Measurements from ENCODE around the gene FRYL. TPM values are rescaled to one million over a fixed set of nuclear protein-coding genes. Genes with fewer than 3 reads are reported as not detected.

The FRYL gene
- total RNA-seq, 1 donor from 2014 or later: 190 TPM

DNA sequence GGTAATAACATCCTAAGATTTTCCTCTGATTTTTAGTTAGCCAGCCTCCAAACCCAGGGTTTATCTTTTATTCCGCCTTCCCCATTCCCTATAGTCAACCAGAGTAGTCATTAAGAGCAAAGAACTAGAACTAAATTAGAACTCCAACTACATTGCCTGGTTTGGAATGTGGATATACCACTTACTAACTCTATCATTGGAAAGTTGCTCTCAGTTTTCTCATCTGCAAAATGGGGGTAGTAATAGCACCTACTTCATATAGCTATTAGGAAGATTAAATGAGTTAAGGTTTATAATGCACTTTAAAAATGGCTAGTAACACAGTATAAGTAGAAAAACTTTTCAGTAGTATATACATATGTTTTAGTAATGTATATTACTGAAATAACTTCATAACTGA is 226.4 kb downstream of the FRYL start:
- Mint-ChIP-seq H3K36me3 (ENCODE audit: unreplicated experiment) (peaks cover 19% of the 10 kb centered on the region), H3K27ac (ENCODE audit: unreplicated experiment) (no peak overlapping the region), H3K4me3 (ENCODE audit: unreplicated experiment) (no peak overlapping the region), H3K9me3 (ENCODE audit: unreplicated experiment) (peaks cover 6% of the 10 kb centered on the region), H3K27me3 (ENCODE audit: unreplicated experiment) (peaks cover 4% of the 10 kb centered on the region), H3K4me1 (ENCODE audit: low read depth, unreplicated experiment) (no peaks in the 10 kb centered on the region)
- no peak for DNase-seq
- TF ChIP-seq, protein P1, sequence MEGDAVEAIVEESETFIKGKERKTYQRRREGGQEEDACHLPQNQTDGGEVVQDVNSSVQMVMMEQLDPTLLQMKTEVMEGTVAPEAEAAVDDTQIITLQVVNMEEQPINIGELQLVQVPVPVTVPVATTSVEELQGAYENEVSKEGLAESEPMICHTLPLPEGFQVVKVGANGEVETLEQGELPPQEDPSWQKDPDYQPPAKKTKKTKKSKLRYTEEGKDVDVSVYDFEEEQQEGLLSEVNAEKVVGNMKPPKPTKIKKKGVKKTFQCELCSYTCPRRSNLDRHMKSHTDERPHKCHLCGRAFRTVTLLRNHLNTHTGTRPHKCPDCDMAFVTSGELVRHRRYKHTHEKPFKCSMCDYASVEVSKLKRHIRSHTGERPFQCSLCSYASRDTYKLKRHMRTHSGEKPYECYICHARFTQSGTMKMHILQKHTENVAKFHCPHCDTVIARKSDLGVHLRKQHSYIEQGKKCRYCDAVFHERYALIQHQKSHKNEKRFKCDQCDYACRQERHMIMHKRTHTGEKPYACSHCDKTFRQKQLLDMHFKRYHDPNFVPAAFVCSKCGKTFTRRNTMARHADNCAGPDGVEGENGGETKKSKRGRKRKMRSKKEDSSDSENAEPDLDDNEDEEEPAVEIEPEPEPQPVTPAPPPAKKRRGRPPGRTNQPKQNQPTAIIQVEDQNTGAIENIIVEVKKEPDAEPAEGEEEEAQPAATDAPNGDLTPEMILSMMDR (IDR thresholded peaks at IDR 0.05; ENCODE audit: partially characterized antibody, unreplicated experiment): no peak

DNA sequence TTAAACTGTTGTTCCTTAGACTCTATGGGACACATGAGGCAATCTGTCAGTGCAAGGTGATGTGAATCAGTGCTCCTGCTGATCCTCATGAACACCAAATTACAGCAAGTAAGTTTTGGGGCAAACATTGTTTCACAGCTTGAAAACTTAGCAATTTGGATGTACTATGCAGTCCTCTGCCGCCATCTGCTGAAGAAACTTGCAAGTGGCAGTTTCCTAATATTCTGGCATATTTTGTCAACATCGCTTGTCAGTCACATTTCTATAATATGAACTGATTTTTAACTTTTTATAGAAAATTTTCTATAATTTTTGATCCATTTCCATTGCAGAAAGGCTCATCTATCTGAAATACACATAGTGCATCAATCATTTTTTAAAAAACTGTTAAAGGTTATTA is 233.7 kb downstream of the FRYL start:
- TF ChIP-seq, protein P1 (IDR thresholded peaks at IDR 0.05; ENCODE audit: partially characterized antibody, unreplicated experiment): peak; percentile 15
- Mint-ChIP-seq H3K4me3 (ENCODE audit: unreplicated experiment) (no peak overlapping the region), H3K4me1 (ENCODE audit: low read depth, unreplicated experiment) (no peaks in the 10 kb centered on the region), H3K27me3 (ENCODE audit: unreplicated experiment) (peaks cover 5% of the 10 kb centered on the region), H3K9me3 (ENCODE audit: unreplicated experiment) (no peaks in the 10 kb centered on the region), H3K36me3 (ENCODE audit: unreplicated experiment) (peaks cover 7% of the 10 kb centered on the region), H3K27ac (ENCODE audit: unreplicated experiment) (no peak overlapping the region)
- DNase-seq: no peak

DNA sequence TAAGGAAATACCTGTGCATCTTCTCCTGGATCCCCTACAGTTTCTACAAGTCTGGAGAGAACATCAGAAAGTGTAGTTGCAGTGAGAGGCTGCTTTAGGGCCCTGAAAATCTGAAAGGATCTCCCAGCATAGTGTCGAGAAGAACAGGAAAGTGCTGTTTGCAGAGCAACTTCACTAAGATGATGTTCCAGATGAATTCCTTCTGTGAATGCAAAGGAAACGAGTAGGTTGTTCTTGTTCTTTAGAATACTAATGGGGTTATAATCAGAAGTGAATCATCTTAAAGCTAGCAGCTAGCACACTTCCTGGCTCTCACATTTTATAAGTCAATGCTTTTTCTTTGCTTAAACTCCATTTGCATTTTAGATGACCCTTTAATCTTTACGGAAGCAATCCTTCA is 236.3 kb downstream of the FRYL start:
- no peaks in the 10 kb centered on the region for H3K4me1 Mint-ChIP-seq (ENCODE audit: low read depth, unreplicated experiment)
- no peak overlapping the region for H3K27ac Mint-ChIP-seq (ENCODE audit: unreplicated experiment)
- no peak for DNase-seq
- peaks cover 7% of the 10 kb centered on the region for H3K36me3 Mint-ChIP-seq (ENCODE audit: unreplicated experiment)
- H3K9me3 Mint-ChIP-seq (ENCODE audit: unreplicated experiment): no peaks in the 10 kb centered on the region
- TF ChIP-seq, protein P1 (IDR thresholded peaks at IDR 0.05; ENCODE audit: partially characterized antibody, unreplicated experiment): no peak
- H3K4me3 Mint-ChIP-seq (ENCODE audit: unreplicated experiment): no peak overlapping the region
- H3K27me3 Mint-ChIP-seq (ENCODE audit: unreplicated experiment): peaks cover 7% of the 10 kb centered on the region

- H3K4me1 Mint-ChIP-seq (ENCODE audit: low read depth, unreplicated experiment): peaks cover 3% of the 10 kb centered on the region
- no peak for DNase-seq
- TF ChIP-seq, protein P1 (IDR thresholded peaks at IDR 0.05; ENCODE audit: partially characterized antibody, unreplicated experiment): no peak
- no peak overlapping the region for H3K4me3 Mint-ChIP-seq (ENCODE audit: unreplicated experiment)
- peaks cover 7% of the 10 kb centered on the region for H3K36me3 Mint-ChIP-seq (ENCODE audit: unreplicated experiment)
- peaks cover 6% of the 10 kb centered on the region for H3K27me3 Mint-ChIP-seq (ENCODE audit: unreplicated experiment)
- H3K9me3 Mint-ChIP-seq (ENCODE audit: unreplicated experiment): no peaks in the 10 kb centered on the region
- H3K27ac Mint-ChIP-seq (ENCODE audit: unreplicated experiment): no peak overlapping the region
These were observed 237.2 kb downstream of the FRYL start for GRCh38 chr4:48542888-48543287.

- Mint-ChIP-seq H3K4me1 (ENCODE audit: low read depth, unreplicated experiment) (peaks cover 3% of the 10 kb centered on the region), H3K36me3 (ENCODE audit: unreplicated experiment) (peaks cover 7% of the 10 kb centered on the region), H3K27me3 (ENCODE audit: unreplicated experiment) (peaks cover 4% of the 10 kb centered on the region), H3K9me3 (ENCODE audit: unreplicated experiment) (no peaks in the 10 kb centered on the region), H3K27ac (ENCODE audit: unreplicated experiment) (no peak overlapping the region), H3K4me3 (ENCODE audit: unreplicated experiment) (no peak overlapping the region)
- TF ChIP-seq, protein P1 (IDR thresholded peaks at IDR 0.05; ENCODE audit: partially characterized antibody, unreplicated experiment): no peak
- DNase-seq: no peak
These were observed 240.5 kb downstream of the FRYL start for GRCh38 chr4:48539597-48539996.

Measured in glutamatergic neuron (in vitro differentiated cells).